Thyroid gland (tissue), 4 donors: ENCODE results near the gene RHBDF2. TPM values are rescaled to one million over a fixed set of nuclear protein-coding genes. Genes with fewer than 3 reads are reported as not detected.

Experiments used
- DNase-seq, 2 donors: peaks; one replicate each; pipeline ENCODE4 v3.0.0-alpha.2; 2019
- H3K27ac ChIP-seq, 3 donors: fragments of 200-600 bp; sonication (generic); 1 replicate in 2 of 3; 2 replicates in 1 of 3; pipeline ENCODE4 v1.5.1; 2016 to 2019; ENCODE audit warnings: mild to moderate bottlenecking in 1 of 3, moderate library complexity in 1 of 3
- H3K27me3 ChIP-seq: fragments of 200-600 bp; sonication (generic); one replicate; pipeline ENCODE4 v1.5.1; 2019
- H3K36me3 ChIP-seq, 2 donors: fragments of 200-600 bp; sonication (generic); one replicate each; pipeline ENCODE4 v1.5.1; 2016 to 2019
- H3K4me1 ChIP-seq, 2 donors: fragments of 200-600 bp; sonication (generic); one replicate each; pipeline ENCODE4 v1.5.1; 2017 to 2019
- H3K4me3 ChIP-seq, 3 donors: fragments of 200-600 bp; sonication (generic); replicated peaks in 1 of 3; 1 replicate in 2 of 3; 2 replicates in 1 of 3; pipeline ENCODE4 v1.5.1; 2016; ENCODE audit warnings: mild to moderate bottlenecking in 1 of 3
- H3K9me3 ChIP-seq: fragments of 200-600 bp; sonication (generic); one replicate; pipeline ENCODE4 v1.5.1; 2017
- POLR2A ChIP-seq, 2 donors: fragments of 450-650 bp; IDR thresholded peaks; one replicate each; pipeline ENCODE4 v1.6.1; 2017; ENCODE audit warnings: antibody characterized with exemption in 2 of 2, mild to moderate bottlenecking in 2 of 2, moderate library complexity in 1 of 2
- WGBS, 2 donors: methylation state at CpG; one replicate each; pipeline ENCODE4 v1.1.5; 2017; 5-methylcytosine and 5-hydroxymethylcytosine counted together
- intact Hi-C: fragments of 100-400 bp; cut with DNase I; formaldehyde crosslinking; loops from one replicate; pipeline ENCODE4 v1.15.1; 2023
- total RNA-seq, 4 donors: library from RNA; depleted of rRNA; stranded (reverse); fragments of >200 nt; gene quantifications; one replicate each; pipeline ENCODE4 v1.2.3, GENCODE V29; 2016
- TF ChIP-seq, protein P1 (sequence below), 6 experiments: fragments of 200-600 bp in 3 of 6; fragments of 450-650 bp in 3 of 6; sonication (generic) in 3 of 6; IDR thresholded peaks; one replicate each; pipeline ENCODE4 v1.5.1; 2016 to 2019; ENCODE audit warnings: antibody characterized with exemption in 6 of 6, mild to moderate bottlenecking in 2 of 6, inconsistent platforms in 1 of 6, moderate library complexity in 1 of 6

Gene RHBDF2
- total RNA-seq, 4 donors from 2014 or later, result 16.4 to 31.1 (median 22.1) TPM

- H3K27ac ChIP-seq, result no peak overlapping the region
- 76 to 79% methylated on average over 7 of the region's 7 CpGs for WGBS, 2 donors
- peaks cover 45 to 58% of the 10 kb centered on the region in 2 donors for H3K4me1 ChIP-seq
- no peak for DNase-seq
- no peaks in the 10 kb centered on the region for H3K9me3 ChIP-seq
- H3K27me3 ChIP-seq, result no peaks in the 10 kb centered on the region
- no peaks in the 10 kb centered on the region for H3K36me3 ChIP-seq
- TF ChIP-seq, protein P1, sequence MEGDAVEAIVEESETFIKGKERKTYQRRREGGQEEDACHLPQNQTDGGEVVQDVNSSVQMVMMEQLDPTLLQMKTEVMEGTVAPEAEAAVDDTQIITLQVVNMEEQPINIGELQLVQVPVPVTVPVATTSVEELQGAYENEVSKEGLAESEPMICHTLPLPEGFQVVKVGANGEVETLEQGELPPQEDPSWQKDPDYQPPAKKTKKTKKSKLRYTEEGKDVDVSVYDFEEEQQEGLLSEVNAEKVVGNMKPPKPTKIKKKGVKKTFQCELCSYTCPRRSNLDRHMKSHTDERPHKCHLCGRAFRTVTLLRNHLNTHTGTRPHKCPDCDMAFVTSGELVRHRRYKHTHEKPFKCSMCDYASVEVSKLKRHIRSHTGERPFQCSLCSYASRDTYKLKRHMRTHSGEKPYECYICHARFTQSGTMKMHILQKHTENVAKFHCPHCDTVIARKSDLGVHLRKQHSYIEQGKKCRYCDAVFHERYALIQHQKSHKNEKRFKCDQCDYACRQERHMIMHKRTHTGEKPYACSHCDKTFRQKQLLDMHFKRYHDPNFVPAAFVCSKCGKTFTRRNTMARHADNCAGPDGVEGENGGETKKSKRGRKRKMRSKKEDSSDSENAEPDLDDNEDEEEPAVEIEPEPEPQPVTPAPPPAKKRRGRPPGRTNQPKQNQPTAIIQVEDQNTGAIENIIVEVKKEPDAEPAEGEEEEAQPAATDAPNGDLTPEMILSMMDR (IDR thresholded peaks at IDR 0.05), result no peak
- no peak for TF ChIP-seq POLR2A (IDR thresholded peaks at IDR 0.05)
- H3K4me3 ChIP-seq, result no peak overlapping the region
- intact Hi-C loops, result loop anchor here (5.0 kb wide), 1 partner anchor 36 kb away; no protein-coding TSS in a partner anchor
Observed at GRCh38 chr17:76447931-76448652, 53.1 kb downstream of the RHBDF2 start.

GRCh38 chr17:76446449-76447231 is 54.6 kb downstream of the RHBDF2 start:
- Histone ChIP-seq H3K36me3 (no peaks in the 10 kb centered on the region), H3K27me3 (no peaks in the 10 kb centered on the region), H3K27ac (peak overlapping the region; percentile 5 to 56 (median 44)), H3K4me3 (no peak overlapping the region), H3K9me3 (no peaks in the 10 kb centered on the region), H3K4me1 (peaks cover 38 to 50% of the 10 kb centered on the region in 2 donors)
- WGBS, 2 donors, result 43 to 45% methylated on average over 9 of the region's 9 CpGs
- peak; percentile 77 to 78 for DNase-seq
- intact Hi-C loops, result loop anchor here (5.0 kb wide), 1 partner anchor 34 kb away; no protein-coding TSS in a partner anchor
- TF ChIP-seq, protein P1 (IDR thresholded peaks at IDR 0.05), result no peak
- TF ChIP-seq POLR2A (IDR thresholded peaks at IDR 0.05), result no peak

DNA sequence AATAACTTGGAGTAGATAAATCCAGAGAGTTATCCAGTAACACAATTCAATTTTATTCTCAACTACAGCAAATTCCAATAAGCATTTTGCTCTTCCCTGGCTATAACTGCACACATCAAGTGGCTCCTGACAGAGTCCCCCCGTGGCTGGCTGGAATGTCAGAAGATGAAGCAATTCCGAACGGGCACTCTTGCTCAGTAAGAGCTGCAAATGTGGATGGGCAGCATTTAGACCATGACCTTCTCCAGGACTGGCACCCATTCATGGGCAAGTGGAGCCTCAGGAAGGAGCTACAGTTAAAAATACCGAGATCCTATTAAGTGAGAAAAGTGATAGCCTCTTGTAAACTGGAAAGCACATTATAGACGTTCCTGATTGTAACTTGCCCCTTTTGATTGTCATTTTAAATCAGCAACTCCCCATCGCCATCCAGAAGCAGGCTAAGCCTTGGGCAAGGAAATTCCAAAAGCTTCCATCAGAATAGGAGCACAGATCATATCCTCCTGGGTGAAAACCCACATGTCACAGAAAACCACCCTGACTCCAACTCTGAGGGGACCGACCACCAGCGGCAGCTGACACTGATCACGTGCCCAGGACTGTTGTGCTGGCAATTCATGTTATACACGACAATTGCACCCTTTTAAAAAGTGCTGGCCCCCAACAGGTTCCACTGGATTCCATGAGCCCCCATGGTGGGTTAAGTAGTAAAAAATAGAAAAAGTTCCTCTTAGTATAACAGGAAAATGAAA is 55.4 kb downstream of the RHBDF2 start:
- TF ChIP-seq POLR2A (IDR thresholded peaks at IDR 0.05), result no peak
- TF ChIP-seq, protein P1 (IDR thresholded peaks at IDR 0.05), result no peak
- H3K27me3 ChIP-seq, result no peaks in the 10 kb centered on the region
- 33 to 45% methylated on average over 10 of the region's 10 CpGs for WGBS, 2 donors
- H3K4me1 ChIP-seq, result peaks cover 38 to 48% of the 10 kb centered on the region in 2 donors
- peak overlapping the region; percentile 21 to 56 (median 44) for H3K27ac ChIP-seq
- no peaks in the 10 kb centered on the region for H3K9me3 ChIP-seq
- intact Hi-C loops, result loop anchor here (5.0 kb wide), 1 partner anchor 34 kb away; no protein-coding TSS in a partner anchor
- peak; percentile 77 to 78 for DNase-seq
- H3K4me3 ChIP-seq, result no peak overlapping the region
- H3K36me3 ChIP-seq, result no peaks in the 10 kb centered on the region

DNA sequence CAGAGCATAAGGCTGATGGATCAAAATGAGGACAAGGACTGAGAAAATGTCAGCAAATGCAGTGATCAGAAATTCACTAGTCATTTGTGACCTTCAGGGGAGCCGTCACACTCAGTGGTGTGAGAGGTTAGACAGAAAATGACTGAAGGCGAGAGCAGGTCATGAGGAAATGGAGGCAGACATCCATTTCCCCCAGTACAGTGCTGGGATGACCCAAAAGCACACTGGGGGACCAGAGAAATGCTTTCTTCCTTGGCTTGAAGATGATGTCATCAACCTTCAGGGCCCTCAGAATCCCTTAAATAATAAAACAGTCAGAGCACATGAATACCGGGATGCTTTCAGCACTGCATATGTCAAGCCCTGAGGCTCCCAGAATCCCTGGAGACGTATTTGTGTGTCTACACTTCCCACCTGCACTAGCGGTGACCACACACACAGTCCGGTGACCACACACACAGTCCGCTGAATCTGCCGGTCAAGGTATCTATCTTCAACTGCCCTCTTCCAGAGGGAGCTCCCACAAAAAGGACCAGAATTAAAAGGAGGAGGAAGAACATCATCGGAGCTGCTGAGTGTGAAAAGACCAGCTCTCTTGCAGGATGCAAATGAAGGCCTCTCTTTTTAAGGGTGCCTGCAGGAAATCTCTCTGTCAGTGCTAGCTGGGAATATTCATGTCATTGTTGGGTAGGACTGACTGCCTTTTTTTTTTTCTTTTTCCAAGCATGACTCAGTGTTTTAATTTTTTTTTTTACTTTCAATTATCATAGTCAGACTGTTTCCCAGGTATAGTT is 56.5 kb downstream of the RHBDF2 start:
- 82 to 86% methylated on average over 9 of the region's 9 CpGs for WGBS, 2 donors
- TF ChIP-seq POLR2A (IDR thresholded peaks at IDR 0.05), result no peak
- TF ChIP-seq, protein P1 (IDR thresholded peaks at IDR 0.05), result no peak
- Histone ChIP-seq H3K4me1 (peaks cover 38 to 50% of the 10 kb centered on the region in 2 donors), H3K36me3 (no peaks in the 10 kb centered on the region), H3K4me3 (no peak overlapping the region), H3K27me3 (no peaks in the 10 kb centered on the region), H3K9me3 (no peaks in the 10 kb centered on the region), H3K27ac (peak overlapping the region; percentile 21 to 56 (median 44))
- intact Hi-C loops, result loop anchor here (5.0 kb wide), 1 partner anchor 32 kb away; no protein-coding TSS in a partner anchor
- DNase-seq, result no peak
